NCI-H2107 treated with DMSO at 0.1 percent for 48 hours (cell line): ENCODE data around the gene PEX10.

Source experiments
- DNase-seq: peaks from one replicate; lab custom pipeline; 2025; ENCODE audit not compliant: unreplicated experiment; lab: John Stamatoyannopoulos, UW

Gene PEX10

DNA sequence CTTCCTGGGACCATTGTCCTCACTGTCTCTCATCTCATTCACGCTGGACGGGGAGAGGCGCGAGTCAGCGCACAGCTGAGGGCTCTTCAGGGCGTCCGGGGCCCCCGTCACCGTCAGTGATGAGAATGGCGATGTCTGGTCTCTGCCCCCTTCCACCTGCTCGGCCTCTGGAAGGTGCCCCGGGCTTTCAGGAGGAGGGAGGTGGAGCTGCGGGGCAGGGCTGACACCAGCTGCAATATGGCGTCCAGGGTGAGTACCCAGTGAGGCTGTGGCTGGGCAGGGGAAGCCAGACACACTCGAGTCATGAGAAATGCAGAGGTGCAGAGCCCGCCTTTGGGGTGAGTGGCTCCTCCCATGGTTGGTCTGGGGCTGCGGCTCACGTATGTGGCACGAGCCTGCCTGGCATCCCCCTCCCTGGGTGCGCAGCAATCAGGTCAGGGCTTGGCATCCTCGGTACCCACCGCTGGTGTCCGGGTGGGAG lies 36.1 kb downstream of the PEX10 start:
- DNase-seq, result no peak

DNA sequence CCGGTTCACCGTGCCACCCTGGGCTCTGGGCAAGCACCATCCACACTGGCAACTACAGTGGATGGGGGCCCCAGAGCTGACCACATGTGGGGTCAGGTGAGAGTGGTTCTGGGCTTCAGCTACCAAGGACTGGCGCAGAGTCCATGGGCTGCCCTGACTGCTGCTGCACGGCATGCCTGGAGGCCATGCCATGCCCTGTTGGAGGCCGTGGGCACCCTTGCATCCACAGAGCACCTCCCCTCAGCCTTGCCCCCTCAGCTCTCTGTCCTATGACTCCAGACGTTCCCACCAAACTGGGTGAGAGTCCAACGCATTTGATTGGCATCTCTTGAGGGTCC lies 36.5 kb downstream of the PEX10 start:
- no peak for DNase-seq

DNA sequence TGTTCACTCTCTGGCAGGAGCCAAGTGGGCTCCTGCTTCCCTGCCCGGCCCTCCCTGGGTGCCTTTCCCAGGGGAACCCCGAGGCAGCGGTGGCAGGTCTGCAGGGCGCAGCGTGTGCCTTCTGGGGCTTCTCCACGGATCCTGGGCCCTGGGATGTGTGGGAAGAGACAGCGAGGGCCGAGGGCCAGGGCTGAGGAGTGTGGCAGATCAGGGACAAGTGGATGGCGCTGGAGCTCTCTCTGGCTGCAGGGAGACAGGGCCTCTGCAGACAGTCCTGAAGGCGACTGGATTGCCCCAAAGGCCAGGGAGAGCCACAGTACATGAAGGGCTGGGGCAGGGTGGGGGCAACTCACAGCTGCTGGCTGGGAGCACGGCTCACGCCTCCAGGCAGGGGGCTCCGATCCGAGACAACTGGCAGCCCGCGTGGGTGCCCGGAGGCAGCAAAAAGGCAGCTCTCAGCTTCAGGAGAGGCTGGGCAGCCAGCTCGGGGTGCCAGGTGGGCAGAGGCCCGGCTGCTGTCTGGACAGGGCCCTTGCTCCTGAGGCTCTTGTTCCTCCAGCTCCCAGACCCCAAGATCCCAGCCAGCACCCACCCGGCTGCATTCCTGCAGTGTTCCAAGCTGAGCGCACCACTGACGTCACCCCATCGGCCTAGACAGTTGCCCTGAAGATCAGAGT lies 37.0 kb downstream of the PEX10 start:
- no peak for DNase-seq

DNA sequence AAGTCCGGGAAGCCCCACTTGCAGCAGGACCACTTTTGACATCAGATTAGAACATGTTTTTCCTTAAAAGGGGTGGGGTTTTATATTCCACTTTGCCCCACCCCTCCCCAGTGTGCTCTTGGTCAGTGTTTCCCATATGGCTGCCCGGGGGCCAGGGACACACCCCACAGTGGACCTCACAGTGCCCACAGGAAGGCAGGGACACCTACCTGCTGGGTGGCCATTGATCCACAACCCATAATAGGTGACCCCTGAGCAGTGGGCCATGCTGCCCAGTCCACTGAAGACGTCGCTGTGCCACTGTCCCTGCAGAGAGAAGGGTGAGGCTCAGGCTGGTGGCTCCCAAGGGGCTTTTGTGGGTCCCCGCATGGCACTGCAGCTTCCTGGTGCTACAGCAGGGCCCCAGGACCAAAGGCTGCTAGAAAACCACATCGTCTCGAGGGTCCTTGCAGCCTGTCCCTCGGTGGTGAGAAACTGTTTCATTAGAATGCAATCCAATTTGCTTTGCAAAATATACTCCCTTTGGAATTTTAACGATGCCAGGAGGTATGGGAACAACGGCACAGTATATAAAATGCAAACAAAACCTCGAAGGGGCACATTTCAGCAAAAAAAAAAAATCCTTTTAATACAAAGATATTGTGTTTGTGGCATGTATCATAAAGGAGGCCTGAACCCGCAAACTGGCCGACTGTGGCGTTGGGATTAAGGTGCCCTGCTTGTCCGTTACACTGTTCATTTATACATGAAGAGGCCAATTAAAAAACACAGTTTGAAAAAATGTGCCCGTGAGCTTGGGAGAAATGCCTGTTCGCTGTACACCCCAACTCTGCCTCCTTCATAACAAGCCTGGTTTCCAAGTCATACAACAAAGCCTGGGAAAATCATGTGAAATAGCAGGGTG lies 37.9 kb downstream of the PEX10 start:
- no peak for DNase-seq

DNA sequence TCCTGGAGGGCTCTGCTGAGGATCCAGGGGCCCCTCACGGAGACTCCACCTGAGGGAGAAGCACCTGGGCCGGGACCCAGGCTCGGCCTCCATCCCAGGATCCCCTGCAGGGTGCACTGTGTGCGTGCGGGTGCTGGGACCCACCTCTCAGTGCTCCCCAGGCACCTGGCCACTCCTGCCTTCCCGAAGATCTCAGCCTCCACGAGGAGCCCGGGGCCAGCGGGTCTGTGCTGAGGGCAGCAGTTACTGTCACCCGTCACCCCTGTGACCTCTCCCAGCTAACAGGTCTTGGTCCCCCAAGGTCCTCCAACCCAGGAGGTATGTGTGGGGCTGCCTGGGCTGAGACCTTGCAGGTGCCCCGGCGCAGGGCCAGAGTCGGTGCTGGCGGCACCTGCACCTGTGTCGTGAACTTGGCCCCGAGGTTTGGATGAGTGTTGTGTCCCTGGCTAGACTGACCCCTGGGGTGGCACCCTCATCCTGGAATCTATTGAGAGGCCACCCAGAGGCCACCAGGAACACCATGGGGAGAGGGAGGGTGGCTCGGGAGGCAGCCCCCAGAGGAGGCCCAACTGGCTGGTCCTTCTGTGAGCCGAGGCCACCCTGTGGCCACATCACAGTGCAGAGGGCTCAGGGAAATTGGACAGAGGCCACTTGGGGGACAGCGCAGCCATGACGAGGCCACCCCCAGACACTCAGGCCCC lies 38.7 kb downstream of the PEX10 start:
- DNase-seq, result no peak

DNA sequence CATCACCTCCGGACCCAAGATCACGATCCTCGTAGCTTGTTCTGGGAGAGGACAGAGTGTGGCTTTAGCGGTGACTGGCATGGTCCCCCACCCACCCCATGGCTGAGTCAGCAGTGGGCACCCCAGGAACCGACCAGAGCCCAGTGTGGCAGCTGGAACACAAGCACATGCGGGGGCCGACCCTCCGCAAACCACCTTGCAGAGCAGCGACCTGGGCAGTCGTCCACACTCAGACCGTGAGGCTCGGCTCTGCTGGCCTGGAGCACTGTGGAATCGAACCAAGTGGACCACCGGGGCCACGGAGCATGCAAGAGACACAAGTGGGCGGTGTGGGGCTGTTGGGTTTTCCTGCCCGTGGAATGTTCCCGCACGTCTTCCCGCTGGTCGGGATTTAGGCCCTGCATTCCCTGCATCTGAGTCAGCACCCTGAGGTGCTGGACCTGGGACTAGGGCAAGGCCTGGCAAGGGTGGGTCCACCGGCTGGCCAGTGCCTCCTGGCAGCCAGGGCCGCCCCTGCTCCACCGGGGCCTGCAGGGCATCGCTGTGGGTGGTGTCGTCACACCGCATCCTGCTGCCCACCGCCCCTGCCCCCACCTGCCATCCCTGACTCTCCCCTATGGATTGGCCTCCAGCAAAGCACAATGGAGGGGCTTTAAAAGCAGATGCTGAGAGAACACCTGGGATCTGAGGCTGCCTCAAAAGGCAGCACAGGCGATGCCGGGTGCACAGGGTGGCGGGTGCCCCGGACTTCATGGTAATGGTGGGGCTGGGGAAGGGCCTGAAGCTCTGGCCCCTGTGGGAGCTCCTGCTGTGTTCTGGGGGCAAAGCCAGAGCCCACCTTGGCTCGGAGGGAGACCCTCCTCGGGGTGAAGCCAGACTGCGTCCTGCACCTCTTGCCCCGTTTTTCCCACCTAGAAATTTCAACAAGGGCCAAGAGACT lies 39.5 kb downstream of the PEX10 start:
- DNase-seq, result no peak

DNA sequence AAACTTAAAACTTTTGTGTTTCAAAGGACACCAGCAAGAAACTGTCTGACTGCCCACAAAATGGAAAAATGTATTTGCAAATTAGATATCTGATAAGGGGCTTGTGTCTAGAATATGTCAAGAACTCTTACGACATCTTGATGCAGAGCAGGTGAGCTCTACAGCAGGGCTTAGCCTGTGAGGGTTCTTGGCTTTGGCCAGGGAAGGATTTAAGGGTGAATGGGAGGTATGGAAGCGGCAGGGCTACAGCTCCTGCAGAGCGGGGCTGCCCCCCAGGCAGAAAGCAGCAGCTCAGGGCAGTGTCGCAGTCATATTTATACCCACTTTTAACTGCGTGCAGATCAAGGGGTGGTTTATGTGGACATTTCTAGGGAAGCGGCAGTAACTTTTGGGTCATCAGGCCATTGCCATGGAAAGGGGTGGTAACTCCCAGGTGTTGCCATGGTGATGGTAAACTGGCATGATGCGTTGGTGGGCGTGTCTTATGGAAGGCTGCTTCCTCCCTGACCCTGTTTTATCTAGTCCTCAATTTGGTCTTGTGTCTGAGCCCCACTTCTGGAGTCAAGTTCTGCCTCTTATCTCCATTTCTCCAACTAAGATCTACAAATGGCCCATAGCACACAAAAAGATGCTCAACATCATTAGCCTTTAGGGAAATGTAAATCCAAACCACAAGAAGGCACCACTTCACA lies 44.2 kb downstream of the PEX10 start:
- no peak for DNase-seq

DNA sequence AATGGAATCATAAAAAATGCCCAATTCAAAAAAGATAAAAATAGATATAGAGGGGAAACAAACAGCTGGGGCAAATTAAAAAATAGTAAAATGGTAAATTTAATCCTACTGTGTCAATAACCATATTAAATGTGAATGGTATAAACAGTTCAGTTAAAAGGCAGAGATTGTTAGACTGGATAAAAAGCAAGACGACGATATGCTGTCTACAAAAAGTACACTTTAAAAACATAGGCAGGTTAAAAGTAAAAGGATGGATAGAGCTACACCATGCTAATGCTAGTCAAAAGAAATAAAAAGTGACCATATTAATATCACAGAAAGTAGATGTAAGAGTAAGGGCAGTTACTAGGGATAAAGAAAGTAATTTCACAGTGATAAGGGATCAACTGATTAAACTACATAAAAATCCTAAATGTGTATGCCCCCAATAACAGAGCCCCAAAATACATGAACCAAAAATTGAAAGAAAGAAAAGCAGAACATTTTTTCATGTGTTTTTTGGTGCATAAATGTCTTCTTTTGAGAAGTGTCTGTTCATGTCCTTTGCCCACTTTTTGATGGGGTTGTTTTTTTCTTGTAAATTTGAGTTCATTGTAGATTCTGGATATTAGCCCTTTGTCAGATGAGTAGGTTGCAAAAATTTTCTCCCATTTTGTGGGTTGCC lies 48.4 kb downstream of the PEX10 start:
- DNase-seq, result no peak

DNA sequence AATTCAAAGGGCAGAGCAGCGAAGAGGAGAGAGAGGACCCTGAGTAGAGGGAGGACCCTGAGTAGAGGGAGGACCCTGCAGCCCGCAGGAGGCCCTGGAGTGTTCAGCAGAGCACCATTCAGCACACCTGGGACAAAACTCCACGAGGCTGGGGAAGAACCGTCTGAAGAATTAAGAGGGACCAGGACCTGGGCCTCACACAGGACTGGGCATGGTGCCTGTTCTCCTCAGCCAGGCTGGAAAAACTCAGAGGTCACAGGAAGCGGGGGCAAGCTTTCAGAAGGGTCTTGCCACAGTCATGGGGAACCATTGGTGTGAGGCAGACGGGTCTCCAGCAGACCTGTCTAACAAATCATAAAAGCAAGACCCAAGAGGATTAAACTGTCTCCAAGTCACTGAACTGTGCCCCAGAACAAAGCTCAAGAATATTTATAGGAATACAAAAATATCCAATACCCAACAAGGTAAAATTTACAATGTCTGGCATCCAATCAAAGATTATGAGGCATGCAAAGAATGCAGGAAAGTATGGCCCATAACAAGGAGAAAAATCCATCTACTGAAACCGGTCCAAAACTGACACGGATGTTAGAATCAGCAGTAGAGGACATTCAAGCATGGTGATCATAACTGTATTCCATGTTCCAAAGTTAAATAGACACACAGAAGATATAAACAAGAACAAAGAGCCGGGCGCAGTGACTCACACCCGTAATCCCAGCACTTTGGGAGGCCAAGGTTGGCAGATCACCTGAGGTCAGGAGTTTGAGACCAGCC lies 51.6 kb downstream of the PEX10 start:
- no peak for DNase-seq

DNA sequence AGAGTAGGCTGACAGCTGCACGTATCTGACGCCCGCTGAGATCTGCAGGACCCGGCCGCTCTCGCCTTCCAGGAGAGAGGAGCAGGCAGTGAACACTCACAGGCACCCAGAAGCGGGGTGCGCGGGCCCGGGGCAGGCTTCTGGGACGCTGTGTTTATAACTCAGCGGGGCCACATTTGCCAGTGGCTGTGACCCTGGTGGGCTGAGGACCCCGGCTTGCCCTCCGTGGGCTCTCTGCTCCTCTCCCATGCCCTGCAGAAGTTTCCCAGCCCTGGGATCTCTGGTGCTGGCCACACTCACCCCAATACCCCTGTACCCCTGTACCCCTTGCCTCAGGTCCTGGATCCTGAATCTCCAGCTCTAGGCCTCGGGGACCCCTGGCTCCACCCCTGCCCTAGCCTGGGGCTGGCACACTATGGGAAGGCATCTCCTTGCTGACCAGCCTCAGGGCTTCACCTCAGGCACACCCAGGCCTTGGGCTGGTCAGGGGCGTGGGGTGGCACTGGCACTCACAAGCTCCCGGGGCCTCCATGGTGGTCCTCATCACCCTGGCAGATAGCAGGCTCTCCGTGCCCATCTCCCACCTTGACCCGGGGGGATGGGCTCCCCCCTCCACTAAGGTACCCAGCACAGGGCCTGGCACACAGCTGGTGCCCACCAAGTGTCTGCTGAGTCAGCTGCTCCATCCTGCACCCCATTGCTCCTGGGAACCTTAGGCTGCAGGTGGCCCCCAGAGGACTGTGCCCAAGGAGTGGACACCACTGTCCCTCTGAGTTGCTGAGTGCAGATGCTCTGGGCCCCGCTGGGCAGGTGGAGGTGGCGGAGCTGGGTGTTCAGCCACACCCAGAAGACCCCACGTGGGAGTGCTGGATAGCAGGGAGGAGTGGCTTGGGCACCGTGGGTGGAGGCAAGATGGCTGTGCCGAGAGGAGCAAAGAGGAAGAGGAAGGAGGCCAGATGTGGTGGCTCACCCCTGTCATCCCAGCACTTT lies 53.4 kb downstream of the PEX10 start:
- no peak for DNase-seq

DNA sequence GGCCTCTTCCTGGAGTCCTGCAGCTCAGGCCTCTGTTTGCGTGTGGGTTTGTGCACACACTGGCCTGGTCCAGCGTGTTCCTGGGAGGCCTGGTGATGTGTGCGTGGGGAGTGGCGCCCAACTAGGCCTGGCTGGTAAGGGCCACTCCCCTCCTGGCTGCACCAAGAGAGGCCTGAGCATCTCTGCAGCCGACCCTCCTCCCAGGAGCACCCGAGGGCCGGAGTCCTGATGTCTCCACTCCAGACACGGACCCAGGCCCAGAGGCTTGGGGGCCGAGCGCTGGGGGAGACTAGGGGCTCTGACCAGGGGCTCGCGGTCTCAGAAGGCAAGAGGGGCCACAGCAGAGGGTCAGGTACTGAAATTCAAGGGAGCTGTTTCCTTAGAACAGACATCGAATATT lies 54.3 kb downstream of the PEX10 start:
- DNase-seq, result no peak

DNA sequence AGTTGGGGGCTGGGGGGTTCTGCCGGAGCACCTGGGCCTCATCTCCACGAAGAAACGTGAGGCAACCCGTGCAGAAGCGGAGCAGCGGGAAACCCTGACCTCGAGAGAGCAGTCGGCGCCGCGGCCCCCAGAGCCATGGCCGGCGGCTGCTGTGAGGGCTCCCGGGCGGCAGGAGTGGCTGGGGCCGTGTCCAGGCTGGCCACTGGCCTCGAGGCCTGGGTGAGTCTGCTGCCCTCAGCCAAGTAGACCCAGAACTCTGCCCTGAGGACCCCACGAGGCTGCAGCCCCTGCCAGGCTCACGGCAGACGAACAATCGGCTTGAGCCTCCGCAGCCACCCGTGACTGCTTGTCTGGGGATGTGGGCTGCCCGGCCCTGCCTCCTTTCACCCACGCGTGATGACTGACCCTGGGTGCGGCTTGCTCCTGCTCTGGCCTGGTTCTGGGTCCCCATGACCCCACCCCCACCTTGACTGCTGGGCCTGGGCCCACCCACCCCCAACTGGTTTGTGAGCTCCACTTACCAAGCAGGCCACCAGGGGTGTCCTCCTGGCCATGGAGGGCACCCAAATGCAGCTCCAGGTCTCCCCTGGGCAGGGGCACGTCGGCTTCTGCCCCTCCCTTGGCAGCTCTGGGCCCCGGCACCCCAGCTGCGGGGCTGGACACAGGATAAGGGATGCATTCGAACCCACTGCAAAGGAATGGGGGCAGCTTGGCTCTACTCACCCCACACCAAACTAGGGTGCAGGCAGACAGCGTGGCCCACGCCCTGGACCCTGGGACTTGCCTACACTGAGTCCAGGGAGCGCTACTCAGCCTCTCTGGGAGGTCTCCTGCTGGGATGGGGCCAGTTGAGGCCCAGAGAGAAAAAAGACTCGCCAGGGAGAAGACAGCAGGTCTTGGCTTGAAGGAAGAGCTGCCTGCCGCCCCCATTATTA lies 55.2 kb downstream of the PEX10 start:
- no peak for DNase-seq

DNA sequence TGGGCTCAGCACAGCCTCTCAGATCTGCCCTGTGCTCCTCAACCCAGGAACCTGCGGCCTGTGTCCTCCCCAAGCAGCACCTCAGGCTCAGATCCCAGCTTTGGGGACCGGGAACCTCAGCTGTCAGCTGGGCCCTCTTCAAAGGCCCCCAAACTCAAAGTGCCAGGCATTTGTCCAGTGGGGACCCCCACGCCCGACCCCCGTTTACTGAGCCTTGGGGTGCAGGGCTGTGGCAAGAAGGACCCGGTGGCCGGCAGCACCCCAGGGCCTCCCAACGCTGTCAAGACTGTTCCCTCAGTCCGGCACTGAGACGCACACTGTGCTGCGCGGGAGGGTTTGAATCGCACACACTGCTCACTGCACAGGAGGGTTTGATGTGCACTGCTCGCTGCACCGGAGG lies 56.0 kb downstream of the PEX10 start:
- no peak for DNase-seq

DNA sequence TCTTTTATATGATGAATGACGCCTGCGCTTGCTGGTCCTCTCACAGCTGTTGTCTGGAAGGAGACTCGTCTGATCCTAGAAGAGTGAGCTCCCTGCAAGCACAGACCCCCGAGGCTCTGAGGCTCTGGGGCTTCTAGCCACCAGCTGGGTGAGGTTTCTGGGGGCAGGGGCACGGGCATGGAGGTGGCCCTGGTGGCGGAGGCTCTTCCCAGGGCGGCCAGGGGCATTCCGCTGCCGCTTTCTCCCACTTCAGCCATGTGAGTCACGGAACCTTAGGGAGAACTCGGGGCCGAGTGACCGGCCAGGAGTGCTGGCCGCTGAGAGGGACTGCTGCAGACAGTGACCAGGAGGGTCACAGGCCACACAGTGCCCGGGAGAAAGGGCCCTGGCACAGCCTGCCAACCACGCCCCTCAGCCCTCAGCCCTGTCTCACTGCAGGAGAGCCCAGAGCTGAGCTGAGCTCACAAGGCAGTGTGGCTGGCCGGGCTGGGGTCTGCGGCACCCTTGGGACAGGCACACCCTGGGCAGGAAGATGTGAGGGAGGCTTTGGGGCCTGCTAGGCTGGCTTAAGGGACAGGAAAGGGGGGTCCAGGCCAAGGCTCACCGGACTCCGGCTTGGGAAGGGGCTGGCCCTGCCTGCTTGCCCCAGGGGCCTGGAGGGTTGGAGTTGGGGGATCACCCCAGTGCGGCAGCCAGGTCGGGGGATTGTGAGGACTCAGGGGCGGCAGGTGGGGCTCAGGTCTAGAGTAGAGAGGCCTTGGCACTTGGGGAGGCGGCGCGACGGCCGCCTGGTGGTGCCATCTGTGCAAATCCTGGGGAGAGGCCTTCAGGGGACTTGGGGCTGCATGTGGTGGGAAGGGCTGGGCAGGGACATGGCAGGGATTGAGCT lies 56.7 kb downstream of the PEX10 start:
- no peak for DNase-seq

DNA sequence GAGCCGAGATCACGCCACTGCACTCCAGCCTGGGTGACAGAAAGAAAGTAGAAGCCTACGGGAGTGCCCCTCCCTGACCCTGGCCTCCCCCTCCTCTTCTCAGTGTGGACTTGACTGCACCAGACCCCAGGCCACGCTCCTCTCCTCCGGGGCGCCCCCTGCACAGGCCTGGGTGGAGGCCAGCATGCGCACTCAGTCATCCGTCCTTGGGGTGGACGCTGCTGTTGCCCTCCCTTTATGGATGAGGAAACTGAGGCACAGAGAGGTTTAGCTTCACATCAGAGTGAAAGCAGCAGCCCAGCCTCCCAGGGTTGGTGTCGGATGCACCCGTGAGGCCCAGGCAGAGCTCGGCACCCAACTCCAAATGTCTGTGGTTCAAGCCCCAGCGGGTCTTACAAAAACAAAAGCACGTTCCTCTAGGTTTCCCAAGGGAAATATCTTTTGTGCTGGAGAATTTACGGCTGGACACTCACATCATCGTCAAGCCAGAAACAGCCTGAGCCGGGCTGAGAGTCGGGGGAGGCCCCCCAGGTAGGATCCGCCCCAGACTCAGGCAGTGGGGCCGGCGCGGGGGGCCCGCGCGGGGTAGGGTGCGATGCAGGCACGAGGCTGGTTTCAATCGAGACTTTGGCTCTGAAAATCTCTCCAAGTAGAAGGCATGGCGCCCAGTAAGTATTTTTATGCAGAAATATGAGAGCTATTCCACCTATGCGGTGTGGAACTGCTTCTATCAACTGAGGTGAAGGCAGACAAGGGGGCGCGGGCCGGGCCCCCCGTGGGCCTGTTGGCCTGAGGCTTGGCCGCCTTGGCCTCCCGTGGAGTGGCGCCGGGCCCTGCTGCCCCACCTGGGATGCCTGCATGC lies 57.6 kb downstream of the PEX10 start:
- DNase-seq, result no peak
